ENCODE results near the gene H3-3A.

Gene H3-3A

GRCh38 chr1:226086776-226087175 is 24.3 kb downstream of the H3-3A start:
- no peak for DNase-seq

DNA sequence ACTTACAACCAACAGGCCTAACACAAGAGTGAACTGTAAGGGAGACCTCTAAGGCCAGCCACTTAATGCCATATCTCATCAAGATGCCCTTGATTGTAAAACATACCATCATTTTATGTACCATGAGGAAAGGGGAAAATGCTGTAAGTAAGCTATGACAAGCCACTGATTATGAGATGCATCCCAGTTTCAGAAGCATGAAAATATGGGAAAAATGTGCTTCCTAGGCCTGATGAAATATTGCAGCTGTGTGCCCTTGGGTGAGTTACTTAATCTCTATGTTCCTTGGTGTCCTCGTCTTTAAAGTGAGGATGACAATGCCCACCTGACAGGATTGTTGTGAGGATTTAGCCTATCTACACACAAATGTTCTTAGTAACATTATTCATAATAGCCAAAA is 28.9 kb downstream of the H3-3A start:
- DNase-seq = no peak

DNA sequence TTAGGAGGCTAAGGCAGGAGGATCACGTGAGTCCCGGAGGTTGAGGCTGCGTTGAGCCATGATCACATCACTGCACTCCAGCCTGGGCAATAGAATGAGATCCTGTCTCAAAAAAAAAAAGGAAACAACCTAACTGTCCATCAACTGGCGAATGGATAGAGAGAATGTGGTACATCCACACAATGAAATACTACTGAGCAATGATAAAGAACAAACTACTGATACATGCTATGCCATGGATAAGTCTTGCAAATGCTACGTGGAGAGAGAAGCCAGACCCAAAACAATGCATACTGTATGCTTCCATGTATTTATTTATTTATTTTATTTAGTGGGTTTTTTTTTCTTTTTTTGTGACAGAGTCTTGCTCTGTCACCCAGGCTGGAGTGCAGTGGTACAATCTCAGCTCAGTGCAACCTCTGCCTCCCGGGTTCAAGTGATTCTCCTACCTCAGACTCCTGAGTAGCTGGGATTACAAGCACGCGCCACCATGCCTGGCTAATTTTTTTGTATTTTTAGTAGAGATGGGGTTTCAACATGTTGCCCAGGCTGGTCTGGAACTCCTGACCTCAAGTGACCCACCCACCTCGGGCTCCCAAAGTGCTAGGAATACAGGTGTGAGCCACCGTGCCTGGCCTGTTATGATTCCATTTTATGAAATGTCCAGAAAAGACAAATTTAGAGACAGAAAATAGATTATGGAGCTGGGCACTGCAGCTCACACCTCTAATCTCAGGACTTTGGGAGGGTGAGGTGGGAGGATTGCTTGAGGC is 29.7 kb downstream of the H3-3A start:
- DNase-seq = peak; percentile 21

GRCh38 chr1:226092965-226093364 is 30.4 kb downstream of the H3-3A start:
- DNase-seq = no peak

DNA sequence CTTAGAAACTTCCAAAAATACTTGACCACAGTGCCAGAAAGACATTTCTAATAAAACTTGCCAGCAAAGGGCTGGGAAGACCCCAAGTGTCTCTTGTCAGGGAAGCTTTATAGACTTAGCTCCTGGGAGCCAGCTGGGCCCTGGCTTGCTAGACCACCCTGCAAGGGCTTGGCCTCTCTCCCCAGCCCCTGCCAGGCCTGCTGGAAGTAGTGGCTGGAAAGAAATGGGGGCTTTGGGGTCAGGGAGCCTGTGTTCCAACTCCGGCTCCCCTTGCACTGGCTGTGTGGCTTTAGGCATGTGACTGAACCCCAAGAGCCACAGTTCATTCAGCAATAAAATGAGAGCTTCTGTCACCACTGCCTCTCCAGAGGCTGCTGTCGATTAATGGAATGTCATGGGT is 31.1 kb downstream of the H3-3A start:
- DNase-seq = peak; percentile 52

- no peak for DNase-seq
Observed at GRCh38 chr1:226094451-226094850, 31.9 kb downstream of the H3-3A start.

- peak; percentile 57 for DNase-seq
Observed at GRCh38 chr1:226095286-226095685, 32.8 kb downstream of the H3-3A start.

- DNase-seq = no peak
Observed at GRCh38 chr1:226097866-226098625, 35.5 kb downstream of the H3-3A start.

DNA sequence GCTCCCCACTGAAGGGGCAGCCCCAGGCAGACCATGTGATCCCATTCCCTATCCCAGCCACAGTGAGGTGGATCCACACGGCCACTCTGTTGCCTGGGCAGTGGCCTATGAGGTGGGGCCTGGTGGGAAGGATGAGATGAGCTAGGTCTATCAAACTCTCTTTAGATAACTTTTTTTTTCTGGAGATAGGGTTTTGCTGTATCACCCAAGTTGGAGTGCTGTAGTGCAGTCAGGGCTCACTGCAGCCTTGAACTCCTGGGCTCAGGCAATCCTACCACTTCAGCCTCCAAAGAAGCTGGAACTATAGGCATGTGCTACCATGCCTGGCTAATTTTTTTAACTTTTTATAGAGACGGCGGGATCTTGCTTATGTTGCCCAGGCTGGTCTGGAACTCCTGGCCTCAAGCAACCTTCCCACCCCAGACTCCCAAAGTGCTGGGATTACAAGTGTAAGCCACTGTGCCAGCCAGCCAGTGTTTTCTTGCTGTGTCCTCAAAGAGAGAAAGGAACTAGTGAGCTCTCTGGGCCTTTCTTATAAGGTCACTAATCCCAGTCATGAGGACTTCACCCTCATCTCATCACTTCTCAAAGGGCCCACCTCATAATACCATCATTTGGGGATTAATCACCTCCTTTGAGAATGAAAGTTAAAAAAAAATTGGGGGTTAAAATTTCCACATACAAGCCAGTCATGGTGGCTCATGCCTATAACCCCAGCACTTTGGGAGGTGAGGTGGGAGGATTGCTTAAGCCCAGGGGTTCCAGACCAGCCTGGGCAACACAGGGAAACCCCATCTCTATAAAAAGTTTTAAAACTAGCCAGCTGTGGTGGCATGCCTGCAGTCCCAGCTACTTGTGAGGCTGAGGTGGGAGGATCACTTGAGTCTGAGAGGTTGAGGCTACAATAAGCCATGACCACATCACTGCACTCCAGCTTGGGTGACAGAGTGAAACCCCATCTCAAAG is 36.6 kb downstream of the H3-3A start:
- DNase-seq = no peak

DNA sequence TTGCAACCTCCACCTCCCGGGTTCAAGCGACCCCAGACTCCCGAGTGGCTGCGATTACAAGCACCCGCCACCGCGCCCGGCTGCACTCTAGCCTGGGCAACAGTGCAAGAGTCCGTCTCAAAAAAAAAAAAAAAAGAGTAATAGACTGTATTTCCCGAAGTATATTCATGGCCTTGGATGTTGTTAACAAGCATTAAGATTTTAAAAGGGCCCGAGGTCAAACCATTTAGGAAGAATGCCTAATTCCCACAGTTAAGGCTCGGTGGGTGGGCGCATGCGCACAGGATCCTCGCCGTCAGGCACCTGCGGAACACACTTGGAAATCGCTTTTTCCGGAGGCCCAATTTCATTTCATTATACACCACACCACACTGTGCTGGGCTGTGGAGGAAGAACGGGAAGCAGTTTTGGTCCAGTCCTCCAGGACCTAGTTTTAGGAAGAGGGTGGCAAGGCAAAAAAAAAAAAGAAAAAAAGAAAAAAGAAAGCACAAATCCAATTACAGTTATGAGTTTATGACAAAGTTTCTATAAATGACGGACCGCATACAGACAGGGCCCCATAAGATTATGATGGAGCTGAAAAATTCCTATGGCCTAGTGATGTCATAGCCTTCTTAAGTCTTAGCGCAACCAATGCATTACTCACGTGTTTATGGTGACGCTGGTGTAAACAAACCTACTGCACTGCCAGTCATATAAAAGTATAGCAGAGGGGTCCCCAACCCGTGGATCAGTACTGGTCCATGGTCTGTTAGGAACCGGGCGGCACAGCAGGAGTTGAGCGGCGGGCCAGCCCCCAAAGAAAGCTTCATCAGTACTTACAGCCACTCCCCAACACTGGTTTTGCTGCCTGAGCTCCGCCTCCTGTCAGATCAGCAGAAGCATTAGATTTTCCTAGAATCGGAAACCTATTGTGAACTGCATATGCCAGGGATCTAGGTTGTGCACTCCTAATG is 38.2 kb downstream of the H3-3A start:
- peak; percentile 77 for DNase-seq

- no peak for DNase-seq
Observed at GRCh38 chr1:226104671-226105121, 42.2 kb downstream of the H3-3A start.

DNA sequence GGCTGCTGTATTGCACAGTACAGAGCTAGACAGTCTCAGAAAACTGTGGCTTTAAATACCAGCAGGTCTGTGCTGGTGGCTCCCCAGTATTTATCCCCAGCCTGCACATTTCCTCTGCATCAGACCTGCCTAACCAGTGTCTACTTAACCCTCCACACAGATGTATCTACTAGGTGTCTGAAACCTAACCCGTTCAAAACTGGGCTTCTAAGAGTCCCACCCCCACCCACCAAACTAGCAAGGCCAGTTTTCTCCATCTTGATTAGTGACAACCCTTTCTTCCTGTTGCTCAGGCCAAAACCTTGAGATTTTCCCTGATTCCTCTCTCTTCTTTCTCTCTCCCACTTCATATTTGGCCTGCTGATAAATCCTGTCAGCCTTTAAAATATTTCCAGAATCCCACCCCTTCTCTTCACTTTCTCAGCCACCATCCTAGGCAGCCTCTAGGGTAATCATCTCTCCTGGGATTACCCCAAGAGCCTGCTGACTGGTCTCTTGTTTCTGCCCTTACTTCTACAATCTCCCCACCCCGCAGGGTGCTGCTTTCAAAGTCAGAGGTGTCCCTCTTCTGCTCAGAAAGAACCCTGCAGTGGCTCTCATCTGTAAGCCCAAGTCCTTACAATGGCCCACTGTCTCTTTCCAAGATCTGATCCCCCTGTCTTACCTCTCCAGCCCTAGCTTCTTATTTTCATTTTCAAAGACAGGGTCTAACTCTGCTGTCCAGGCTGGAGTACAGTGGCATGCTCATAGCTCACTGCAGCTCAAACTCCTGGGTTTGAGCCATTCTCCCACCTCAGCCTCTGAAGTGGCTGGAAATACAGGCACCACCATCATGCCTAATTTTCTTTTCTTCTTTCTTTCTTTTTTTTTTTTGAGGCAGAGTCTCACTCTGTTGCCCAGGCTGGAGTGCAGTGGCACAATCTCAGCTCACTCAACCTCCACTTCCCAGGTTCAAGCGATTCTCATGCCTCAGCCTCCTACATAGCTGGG is 45.2 kb downstream of the H3-3A start:
- no peak for DNase-seq

- DNase-seq = no peak
Observed at GRCh38 chr1:226108935-226109828, 46.7 kb downstream of the H3-3A start.

DNA sequence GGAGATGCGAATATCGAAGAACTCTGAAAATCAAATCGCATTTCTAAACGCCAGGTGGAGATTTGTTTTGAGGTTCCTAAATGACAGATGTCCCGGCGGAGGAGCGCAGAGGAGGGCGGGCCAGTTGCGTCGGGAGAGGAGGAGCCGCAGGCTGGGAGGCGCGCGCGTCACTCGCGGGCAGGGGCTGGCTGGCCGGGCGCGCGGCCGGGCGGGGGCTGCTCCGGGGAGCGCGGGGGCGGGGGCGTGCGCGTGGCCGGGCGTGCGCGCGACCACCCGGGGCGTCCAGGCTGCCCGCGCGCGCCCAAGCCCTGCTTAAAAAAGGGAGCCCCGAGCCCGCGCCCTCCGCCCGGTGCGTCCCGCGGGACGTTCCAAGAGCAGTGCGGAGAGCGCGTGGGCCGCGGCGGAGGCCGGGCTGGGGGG is 47.3 kb downstream of the H3-3A start:
- DNase-seq = peak; percentile 90

- peak; percentile 85 for DNase-seq
Observed at GRCh38 chr1:226110249-226111097, 48.0 kb downstream of the H3-3A start.

- no peak for DNase-seq
Observed at GRCh38 chr1:226111098-226111882, 48.8 kb downstream of the H3-3A start.

DNA sequence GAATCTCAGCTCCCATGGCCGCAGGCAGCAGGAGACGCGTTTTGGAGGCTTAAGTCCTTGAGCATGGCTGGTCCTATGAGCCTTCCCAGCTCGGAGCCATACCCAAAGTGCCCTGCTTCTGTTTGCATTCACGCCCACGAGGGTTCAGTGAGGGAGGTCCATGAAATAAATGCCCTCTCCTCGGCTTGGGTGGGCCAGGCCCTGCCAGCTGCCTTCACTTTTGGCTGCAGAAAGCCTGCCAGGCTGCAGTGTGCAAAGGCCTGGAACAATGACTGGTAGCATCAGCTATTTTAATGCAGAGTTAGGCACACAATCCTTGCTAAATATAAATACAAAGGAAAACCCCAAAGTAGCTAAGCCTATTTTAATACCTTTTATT is 49.4 kb downstream of the H3-3A start:
- no peak for DNase-seq

- DNase-seq = no peak
Observed at GRCh38 chr1:226112626-226113025, 50.1 kb downstream of the H3-3A start.
